SK-N-SH treated with all-trans-retinoic acid at 6 μM for 48 hours (cell line): ENCODE results near the gene CPA5.

Source experiments
- ATAC-seq: fragments of 200-7000 bp; cut with Tn5 transposase; 3 replicates; pipeline ENCODE4 v1.9.1; 2020; ENCODE audit warnings: mild to moderate bottlenecking, moderate library complexity
- ARNTL ChIP-seq: fragments of 450-650 bp; formaldehyde crosslinking; IDR thresholded peaks from 2 replicates; pipeline ENCODE4 v1.5.0; 2020; ENCODE audit warnings: low read depth, mild to moderate bottlenecking, moderate library complexity, borderline replicate concordance
- BACH2 ChIP-seq: fragments of 250-450 bp; sonication (Bioruptor Pico); IDR thresholded peaks from 2 replicates; pipeline ENCODE4 v1.9.0; 2021; ENCODE audit warnings: mild to moderate bottlenecking, borderline replicate concordance
- ESRRG ChIP-seq: fragments of 250-450 bp; sonication (Bioruptor Pico); IDR thresholded peaks from 2 replicates; pipeline ENCODE4 v1.6.1; 2021; ENCODE audit warnings: mild to moderate bottlenecking
- GLIS3 ChIP-seq: fragments of 250-450 bp; sonication (Bioruptor Pico); IDR thresholded peaks from 2 replicates; pipeline ENCODE4 v1.5.0; 2020; ENCODE audit warnings: mild to moderate bottlenecking, moderate library complexity
- ISL1 ChIP-seq: fragments of 250-450 bp; sonication (Bioruptor Pico); IDR thresholded peaks from 2 replicates; pipeline ENCODE4 v2.1.2; 2022; ENCODE audit warnings: mild to moderate bottlenecking, moderate library complexity
- SNAI2 ChIP-seq: fragments of 250-450 bp; sonication (Bioruptor Pico); IDR thresholded peaks from 2 replicates; pipeline ENCODE4 v1.5.0; 2020; ENCODE audit warnings: mild to moderate bottlenecking, moderate library complexity
- TCF4 ChIP-seq: fragments of 250-450 bp; sonication (Bioruptor Pico); IDR thresholded peaks from 2 replicates; pipeline ENCODE4 v1.8.0; 2021; ENCODE audit warnings: mild to moderate bottlenecking, moderate library complexity, borderline replicate concordance
- TOX ChIP-seq: fragments of 250-450 bp; sonication (Bioruptor Pico); IDR thresholded peaks from 2 replicates; pipeline ENCODE4 v1.8.0; 2021; ENCODE audit warnings: mild to moderate bottlenecking, moderate library complexity, borderline replicate concordance
- TSHZ2 ChIP-seq: fragments of 250-450 bp; sonication (Bioruptor Pico); IDR thresholded peaks from 2 replicates; pipeline ENCODE4 v1.5.0; 2020; ENCODE audit warnings: mild to moderate bottlenecking, moderate library complexity
- ZC3H10 ChIP-seq: fragments of 250-450 bp; sonication (Bioruptor Pico); IDR thresholded peaks from 2 replicates; pipeline ENCODE4 v1.5.1; 2021; ENCODE audit warnings: mild to moderate bottlenecking, moderate library complexity
- ZFP3 ChIP-seq: fragments of 250-450 bp; sonication (Bioruptor Pico); IDR thresholded peaks from 2 replicates; pipeline ENCODE4 v1.5.0; 2020; ENCODE audit warnings: mild to moderate bottlenecking, moderate library complexity
- ZFP30 ChIP-seq: fragments of 450-650 bp; formaldehyde crosslinking; IDR thresholded peaks from 2 replicates; pipeline ENCODE4 v1.5.0; 2022; ENCODE audit warnings: mild to moderate bottlenecking, moderate library complexity
- ZNF565 ChIP-seq: fragments of 450-650 bp; formaldehyde crosslinking; conservative IDR thresholded peaks from 2 replicates; pipeline ENCODE4 v1.5.0; 2020; ENCODE audit warnings: low read depth, mild to moderate bottlenecking, moderate library complexity
- ZNF70 ChIP-seq: fragments of 450-650 bp; formaldehyde crosslinking; IDR thresholded peaks from 2 replicates; pipeline ENCODE4 v1.5.0; 2020; ENCODE audit warnings: mild to moderate bottlenecking, moderate library complexity
- ZNF8 ChIP-seq: fragments of 450-650 bp; formaldehyde crosslinking; IDR thresholded peaks from 2 replicates; pipeline ENCODE4 v1.5.0; 2020; ENCODE audit warnings: mild to moderate bottlenecking, moderate library complexity
- TF ChIP-seq, protein P1 (sequence below): fragments of 250-450 bp; sonication (Bioruptor Pico); IDR thresholded peaks from 2 replicates; pipeline ENCODE4 v1.8.0; 2021; ENCODE audit warnings: low read depth, mild to moderate bottlenecking, moderate library complexity, borderline replicate concordance
- TF ChIP-seq, protein P2 (sequence below): fragments of 250-450 bp; sonication (Bioruptor Pico); IDR thresholded peaks from 2 replicates; pipeline ENCODE4 v1.5.1; 2020; ENCODE audit warnings: low read depth, mild to moderate bottlenecking, moderate library complexity
- TF ChIP-seq, protein P3 (sequence below): fragments of 250-450 bp; sonication (Bioruptor Pico); IDR thresholded peaks from 2 replicates; pipeline ENCODE4 v1.5.1; 2021; ENCODE audit warnings: mild to moderate bottlenecking, moderate library complexity
- TF ChIP-seq, protein P4 (sequence below): fragments of 250-450 bp; sonication (Bioruptor Pico); IDR thresholded peaks from 2 replicates; pipeline ENCODE4 v1.8.0; 2020; ENCODE audit warnings: mild to moderate bottlenecking, moderate library complexity, borderline replicate concordance

The CPA5 gene

DNA sequence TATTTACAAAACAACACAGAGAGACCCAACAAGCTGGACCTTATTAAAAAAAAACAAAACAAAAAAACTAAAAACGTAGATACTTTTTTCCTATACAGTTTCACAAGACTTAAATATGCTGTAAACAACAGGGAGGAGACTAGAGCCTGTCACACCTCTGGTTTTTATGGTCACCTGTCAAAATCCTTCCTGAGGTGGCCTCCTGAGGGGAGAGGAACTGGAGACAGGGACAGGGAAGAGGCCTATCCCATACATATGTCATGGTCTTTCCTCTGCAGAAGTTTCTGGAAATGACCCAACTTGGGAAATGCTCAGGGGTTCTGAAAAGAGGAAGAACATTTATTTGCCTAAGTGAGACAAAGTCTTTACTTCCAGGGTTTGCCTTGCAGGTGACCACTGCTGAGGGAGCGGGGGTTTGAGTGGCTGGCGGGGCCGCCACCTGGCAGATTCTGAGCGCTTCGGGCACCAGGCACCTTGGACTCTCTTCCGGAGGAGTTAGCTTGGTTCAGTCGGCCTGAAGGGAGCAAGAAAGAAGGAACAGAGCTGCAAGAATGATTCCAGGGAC is 54.0 kb downstream of the CPA5 start:
- no peak for TF ChIP-seq ZNF565 (CRISPR knock-in tag)
- no peak for TF ChIP-seq TOX (CRISPR knock-in tag)
- TF ChIP-seq ZNF70 (CRISPR knock-in tag): no peak
- no peak for TF ChIP-seq ZFP30
- no peak for TF ChIP-seq BACH2 (CRISPR knock-in tag)
- no peak for TF ChIP-seq ESRRG
- no peak for TF ChIP-seq SNAI2 (CRISPR knock-in tag)
- ATAC-seq: no peak

DNA sequence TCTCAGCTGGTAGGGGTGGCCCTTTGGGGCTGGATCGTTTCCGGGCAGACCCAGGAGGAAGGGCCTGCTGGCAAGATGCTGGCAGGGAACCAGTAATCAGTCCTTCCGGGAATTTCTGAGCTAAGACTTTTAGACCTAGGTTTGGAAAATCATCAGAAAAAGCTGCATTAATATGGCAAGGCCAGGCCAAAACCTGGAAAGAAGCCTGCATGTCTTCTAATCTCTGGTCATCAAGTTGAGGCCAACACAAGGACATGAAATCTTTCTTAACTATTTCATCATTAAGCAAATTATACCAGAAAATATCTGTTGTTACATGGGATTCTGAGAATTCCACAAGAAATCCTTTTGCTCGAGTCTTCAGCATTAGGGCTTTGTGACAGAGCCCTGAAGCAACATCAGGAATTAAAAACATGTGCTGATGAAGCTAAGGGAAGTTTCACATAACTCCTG is 55.5 kb downstream of the CPA5 start:
- TF ChIP-seq TOX (CRISPR knock-in tag) (no peak), ARNTL (CRISPR knock-in tag) (no peak), SNAI2 (CRISPR knock-in tag) (no peak), ZNF8 (CRISPR knock-in tag) (no peak), TSHZ2 (no peak), BACH2 (CRISPR knock-in tag) (no peak)
- TF ChIP-seq, protein P1, sequence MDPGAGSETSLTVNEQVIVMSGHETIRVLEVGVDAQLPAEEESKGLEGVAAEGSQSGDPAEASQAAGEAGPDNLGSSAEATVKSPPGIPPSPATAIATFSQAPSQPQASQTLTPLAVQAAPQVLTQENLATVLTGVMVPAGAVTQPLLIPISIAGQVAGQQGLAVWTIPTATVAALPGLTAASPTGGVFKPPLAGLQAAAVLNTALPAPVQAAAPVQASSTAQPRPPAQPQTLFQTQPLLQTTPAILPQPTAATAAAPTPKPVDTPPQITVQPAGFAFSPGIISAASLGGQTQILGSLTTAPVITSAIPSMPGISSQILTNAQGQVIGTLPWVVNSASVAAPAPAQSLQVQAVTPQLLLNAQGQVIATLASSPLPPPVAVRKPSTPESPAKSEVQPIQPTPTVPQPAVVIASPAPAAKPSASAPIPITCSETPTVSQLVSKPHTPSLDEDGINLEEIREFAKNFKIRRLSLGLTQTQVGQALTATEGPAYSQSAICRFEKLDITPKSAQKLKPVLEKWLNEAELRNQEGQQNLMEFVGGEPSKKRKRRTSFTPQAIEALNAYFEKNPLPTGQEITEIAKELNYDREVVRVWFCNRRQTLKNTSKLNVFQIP: no peak
- TF ChIP-seq, all 23 proteins: peak for 0
- ATAC-seq: peak; percentile 75

DNA sequence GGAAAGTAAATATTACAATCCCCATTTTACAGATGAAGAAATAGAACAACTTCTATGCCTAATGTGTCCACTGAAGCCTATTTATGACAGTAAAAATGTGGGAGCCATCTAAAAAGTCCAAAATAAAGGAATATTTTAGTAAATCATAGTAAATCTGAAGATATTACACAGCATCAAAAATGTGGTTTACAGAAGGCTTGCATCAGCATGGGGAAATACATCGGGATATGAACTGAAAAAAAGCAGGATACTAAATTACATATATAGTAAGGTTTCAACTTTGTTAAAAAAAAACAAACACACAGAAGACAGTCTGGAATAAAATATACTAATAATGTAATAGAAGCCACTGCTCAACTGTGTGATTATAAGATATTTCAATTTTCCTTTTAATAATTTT is 56.5 kb downstream of the CPA5 start:
- TF ChIP-seq SNAI2 (CRISPR knock-in tag): no peak
- no peak for TF ChIP-seq TCF4 (CRISPR knock-in tag)
- TF ChIP-seq, protein P2, sequence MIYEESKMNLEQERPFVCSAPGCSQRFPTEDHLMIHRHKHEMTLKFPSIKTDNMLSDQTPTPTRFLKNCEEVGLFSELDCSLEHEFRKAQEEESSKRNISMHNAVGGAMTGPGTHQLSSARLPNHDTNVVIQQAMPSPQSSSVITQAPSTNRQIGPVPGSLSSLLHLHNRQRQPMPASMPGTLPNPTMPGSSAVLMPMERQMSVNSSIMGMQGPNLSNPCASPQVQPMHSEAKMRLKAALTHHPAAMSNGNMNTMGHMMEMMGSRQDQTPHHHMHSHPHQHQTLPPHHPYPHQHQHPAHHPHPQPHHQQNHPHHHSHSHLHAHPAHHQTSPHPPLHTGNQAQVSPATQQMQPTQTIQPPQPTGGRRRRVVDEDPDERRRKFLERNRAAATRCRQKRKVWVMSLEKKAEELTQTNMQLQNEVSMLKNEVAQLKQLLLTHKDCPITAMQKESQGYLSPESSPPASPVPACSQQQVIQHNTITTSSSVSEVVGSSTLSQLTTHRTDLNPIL: no peak
- TF ChIP-seq ISL1 (CRISPR knock-in tag): no peak
- TF ChIP-seq ZNF565 (CRISPR knock-in tag): no peak
- no peak for TF ChIP-seq BACH2 (CRISPR knock-in tag)
- no peak for TF ChIP-seq ESRRG
- no peak for ATAC-seq

- no peak for ATAC-seq
- TF ChIP-seq TOX (CRISPR knock-in tag) (no peak), ISL1 (CRISPR knock-in tag) (no peak), ZNF565 (CRISPR knock-in tag) (no peak), ARNTL (CRISPR knock-in tag) (no peak), GLIS3 (CRISPR knock-in tag) (no peak), ZC3H10 (CRISPR knock-in tag) (no peak), ZNF70 (CRISPR knock-in tag) (no peak), ZFP3 (no peak), TSHZ2 (no peak)
- TF ChIP-seq, protein P3, sequence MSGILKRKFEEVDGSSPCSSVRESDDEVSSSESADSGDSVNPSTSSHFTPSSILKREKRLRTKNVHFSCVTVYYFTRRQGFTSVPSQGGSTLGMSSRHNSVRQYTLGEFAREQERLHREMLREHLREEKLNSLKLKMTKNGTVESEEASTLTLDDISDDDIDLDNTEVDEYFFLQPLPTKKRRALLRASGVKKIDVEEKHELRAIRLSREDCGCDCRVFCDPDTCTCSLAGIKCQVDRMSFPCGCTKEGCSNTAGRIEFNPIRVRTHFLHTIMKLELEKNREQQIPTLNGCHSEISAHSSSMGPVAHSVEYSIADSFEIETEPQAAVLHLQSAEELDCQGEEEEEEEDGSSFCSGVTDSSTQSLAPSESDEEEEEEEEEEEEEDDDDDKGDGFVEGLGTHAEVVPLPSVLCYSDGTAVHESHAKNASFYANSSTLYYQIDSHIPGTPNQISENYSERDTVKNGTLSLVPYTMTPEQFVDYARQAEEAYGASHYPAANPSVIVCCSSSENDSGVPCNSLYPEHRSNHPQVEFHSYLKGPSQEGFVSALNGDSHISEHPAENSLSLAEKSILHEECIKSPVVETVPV (CRISPR knock-in tag): no peak
- TF ChIP-seq, protein P2: no peak
- TF ChIP-seq, protein P4, sequence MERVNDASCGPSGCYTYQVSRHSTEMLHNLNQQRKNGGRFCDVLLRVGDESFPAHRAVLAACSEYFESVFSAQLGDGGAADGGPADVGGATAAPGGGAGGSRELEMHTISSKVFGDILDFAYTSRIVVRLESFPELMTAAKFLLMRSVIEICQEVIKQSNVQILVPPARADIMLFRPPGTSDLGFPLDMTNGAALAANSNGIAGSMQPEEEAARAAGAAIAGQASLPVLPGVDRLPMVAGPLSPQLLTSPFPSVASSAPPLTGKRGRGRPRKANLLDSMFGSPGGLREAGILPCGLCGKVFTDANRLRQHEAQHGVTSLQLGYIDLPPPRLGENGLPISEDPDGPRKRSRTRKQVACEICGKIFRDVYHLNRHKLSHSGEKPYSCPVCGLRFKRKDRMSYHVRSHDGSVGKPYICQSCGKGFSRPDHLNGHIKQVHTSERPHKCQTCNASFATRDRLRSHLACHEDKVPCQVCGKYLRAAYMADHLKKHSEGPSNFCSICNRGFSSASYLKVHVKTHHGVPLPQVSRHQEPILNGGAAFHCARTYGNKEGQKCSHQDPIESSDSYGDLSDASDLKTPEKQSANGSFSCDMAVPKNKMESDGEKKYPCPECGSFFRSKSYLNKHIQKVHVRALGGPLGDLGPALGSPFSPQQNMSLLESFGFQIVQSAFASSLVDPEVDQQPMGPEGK (CRISPR knock-in tag): no peak
- TF ChIP-seq, protein P1: no peak
Measured at GRCh38 chr7:130401578-130401977, 57.0 kb downstream of the CPA5 start.
